Measurements from ENCODE around the gene KIAA1143. TPM values are rescaled to one million over a fixed set of nuclear protein-coding genes. Genes with fewer than 3 reads are reported as not detected.

Gene KIAA1143
- total and polyA plus RNA-seq, 2 of the 13 experiments (the other 11 are each of a cell fraction or from before 2014, with no cell fraction given): 9.9 to 27.2 TPM

DNA sequence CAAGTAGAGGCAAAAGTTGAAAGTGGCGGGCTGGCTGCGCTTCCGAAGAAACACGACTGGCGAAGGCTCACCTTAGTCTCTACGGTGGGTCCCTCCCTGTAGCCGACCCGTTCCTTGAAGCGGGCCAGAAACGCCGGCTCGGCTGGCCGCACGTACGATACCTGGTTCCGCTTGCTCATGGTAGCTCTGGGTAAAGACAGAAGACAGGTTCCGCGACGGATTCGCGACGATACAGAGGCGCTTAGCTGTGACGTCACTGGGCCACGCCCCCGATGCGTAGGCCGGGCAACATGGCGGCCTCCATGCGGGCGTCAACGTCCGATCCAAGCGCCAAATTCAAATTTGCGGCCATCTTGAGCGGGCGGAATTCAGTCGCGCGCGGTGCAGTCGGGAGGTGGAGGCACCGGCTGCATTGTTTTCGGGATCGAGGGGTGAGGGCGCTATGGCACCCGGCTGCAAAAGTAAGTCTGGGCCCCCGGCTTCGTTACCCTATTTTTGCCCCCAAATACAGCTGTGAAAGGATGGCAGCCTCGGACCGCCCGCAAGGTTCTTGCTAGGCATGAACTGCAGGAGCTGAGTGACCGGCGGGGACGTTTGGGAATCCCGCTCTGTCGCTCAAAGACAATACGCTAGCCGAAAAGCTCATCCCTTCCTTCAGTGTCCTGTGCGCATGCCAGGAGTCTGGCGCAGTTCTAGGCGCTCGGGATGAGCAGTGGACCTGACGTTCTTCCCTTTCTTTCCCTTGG, at the start of gene KIAA1143, which contains the start of gene KIF15 (continued):
- TF ChIP-seq PRDM10 (CRISPR knock-in tag; IDR thresholded peaks at IDR 0.05; ENCODE audit: low read depth) (peak; percentile 26; the same call in 1 of the 2 replicates), ZNF224 (CRISPR knock-in tag; IDR thresholded peaks at IDR 0.05) (peak; percentile 72), ZNF143 (CRISPR knock-in tag; IDR thresholded peaks at IDR 0.05) (peak; percentile 80), KAT7 (CRISPR knock-in tag; IDR thresholded peaks at IDR 0.05; ENCODE audit: borderline replicate concordance) (peak; percentile 98), FIP1L1 (IDR thresholded peaks at IDR 0.05; ENCODE audit: borderline replicate concordance, insufficient read depth, low read depth, low read length) (no peak), SMAD9 (CRISPR knock-in tag; IDR thresholded peaks at IDR 0.05) (no peak), ZNF773 (CRISPR knock-in tag; IDR thresholded peaks at IDR 0.05; ENCODE audit: borderline replicate concordance) (no peak), ZNF543 (CRISPR knock-in tag; IDR thresholded peaks at IDR 0.05) (0 out of 2 replicates have a peak, but pooled peaks have one; percentile 46), ZNF781 (CRISPR knock-in tag; IDR thresholded peaks at IDR 0.05; ENCODE audit: borderline replicate concordance, not compliant biosample characterization) (no peak), HMG20A (CRISPR knock-in tag; IDR thresholded peaks at IDR 0.05; ENCODE audit: borderline replicate concordance) (no peak), ZNF709 (CRISPR knock-in tag; IDR thresholded peaks at IDR 0.05) (peak; percentile 81; the same call in 1 of the 2 replicates), RCOR2 (CRISPR knock-in tag; IDR thresholded peaks at IDR 0.05) (0 out of 2 replicates have a peak, but pooled peaks have one; percentile 28), KDM5A (IDR thresholded peaks at IDR 0.05; ENCODE audit: borderline replicate concordance, low read length) (peak; percentile 87), FLYWCH1 (CRISPR knock-in tag; IDR thresholded peaks at IDR 0.05) (no peak)
- TF ChIP-seq, protein P1, sequence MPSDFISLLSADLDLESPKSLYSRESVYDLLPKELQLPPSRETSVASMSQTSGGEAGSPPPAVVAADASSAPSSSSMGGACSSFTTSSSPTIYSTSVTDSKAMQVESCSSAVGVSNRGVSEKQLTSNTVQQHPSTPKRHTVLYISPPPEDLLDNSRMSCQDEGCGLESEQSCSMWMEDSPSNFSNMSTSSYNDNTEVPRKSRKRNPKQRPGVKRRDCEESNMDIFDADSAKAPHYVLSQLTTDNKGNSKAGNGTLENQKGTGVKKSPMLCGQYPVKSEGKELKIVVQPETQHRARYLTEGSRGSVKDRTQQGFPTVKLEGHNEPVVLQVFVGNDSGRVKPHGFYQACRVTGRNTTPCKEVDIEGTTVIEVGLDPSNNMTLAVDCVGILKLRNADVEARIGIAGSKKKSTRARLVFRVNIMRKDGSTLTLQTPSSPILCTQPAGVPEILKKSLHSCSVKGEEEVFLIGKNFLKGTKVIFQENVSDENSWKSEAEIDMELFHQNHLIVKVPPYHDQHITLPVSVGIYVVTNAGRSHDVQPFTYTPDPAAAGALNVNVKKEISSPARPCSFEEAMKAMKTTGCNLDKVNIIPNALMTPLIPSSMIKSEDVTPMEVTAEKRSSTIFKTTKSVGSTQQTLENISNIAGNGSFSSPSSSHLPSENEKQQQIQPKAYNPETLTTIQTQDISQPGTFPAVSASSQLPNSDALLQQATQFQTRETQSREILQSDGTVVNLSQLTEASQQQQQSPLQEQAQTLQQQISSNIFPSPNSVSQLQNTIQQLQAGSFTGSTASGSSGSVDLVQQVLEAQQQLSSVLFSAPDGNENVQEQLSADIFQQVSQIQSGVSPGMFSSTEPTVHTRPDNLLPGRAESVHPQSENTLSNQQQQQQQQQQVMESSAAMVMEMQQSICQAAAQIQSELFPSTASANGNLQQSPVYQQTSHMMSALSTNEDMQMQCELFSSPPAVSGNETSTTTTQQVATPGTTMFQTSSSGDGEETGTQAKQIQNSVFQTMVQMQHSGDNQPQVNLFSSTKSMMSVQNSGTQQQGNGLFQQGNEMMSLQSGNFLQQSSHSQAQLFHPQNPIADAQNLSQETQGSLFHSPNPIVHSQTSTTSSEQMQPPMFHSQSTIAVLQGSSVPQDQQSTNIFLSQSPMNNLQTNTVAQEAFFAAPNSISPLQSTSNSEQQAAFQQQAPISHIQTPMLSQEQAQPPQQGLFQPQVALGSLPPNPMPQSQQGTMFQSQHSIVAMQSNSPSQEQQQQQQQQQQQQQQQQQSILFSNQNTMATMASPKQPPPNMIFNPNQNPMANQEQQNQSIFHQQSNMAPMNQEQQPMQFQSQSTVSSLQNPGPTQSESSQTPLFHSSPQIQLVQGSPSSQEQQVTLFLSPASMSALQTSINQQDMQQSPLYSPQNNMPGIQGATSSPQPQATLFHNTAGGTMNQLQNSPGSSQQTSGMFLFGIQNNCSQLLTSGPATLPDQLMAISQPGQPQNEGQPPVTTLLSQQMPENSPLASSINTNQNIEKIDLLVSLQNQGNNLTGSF (CRISPR knock-in tag; IDR thresholded peaks at IDR 0.05): peak; percentile 45; the same call in 1 of the 2 replicates
- TF ChIP-seq, protein P2, sequence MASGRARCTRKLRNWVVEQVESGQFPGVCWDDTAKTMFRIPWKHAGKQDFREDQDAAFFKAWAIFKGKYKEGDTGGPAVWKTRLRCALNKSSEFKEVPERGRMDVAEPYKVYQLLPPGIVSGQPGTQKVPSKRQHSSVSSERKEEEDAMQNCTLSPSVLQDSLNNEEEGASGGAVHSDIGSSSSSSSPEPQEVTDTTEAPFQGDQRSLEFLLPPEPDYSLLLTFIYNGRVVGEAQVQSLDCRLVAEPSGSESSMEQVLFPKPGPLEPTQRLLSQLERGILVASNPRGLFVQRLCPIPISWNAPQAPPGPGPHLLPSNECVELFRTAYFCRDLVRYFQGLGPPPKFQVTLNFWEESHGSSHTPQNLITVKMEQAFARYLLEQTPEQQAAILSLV (CRISPR knock-in tag; IDR thresholded peaks at IDR 0.05; ENCODE audit: borderline replicate concordance): peak; percentile 78; the same call in 1 of the 2 replicates

Measured in HepG2 (cell line).